HG03457 (cell line): ENCODE data around the gene CRYBA4.

Experiments used
- ATAC-seq: cut with Tn5 transposase; IDR thresholded peaks from one replicate; pipeline ENCODE4 v1.9.1; 2021; ENCODE audit warnings: moderate number of reproducible peaks; ENCODE audit not compliant: unreplicated experiment

The CRYBA4 gene

DNA sequence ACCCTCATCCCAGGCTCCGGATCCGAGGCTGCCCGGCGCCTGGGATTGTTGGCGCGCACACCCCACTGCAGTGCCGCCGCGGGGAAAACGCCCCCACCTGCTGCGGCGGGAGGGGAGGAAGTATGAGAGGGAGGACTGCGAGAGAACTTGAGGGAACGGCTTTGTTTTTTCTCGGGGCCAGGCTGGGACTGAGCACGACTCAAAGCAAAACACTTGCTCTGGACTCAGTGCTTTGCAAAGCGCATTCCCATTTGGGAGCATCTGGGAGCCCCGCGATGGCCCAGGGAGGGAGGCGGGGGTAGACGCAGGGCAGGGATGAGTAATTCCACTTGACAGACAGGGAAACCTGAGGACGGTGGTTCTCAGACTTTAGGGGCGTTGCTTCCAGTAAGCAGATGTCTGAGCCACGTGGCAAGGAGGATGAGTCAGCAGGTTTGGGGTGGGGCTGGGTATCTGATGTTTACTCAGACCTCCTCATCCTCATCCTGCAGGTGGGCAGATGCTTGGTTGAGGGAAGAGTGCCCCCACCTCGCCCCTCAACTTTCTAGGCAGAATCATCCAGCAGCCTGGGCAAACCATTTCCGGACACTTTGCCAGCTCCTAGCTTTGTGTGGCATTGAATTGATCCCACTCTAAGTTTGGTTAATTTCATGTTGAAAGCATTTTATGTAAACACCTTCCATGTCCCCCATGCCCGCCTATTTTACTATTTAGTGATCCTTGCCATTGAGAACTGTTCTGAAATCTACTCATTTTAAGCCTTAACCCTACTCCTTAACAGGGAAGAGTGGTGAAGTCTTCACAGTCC, 37.1 kb downstream of the CRYBA4 start:
- ATAC-seq, result no peak

DNA sequence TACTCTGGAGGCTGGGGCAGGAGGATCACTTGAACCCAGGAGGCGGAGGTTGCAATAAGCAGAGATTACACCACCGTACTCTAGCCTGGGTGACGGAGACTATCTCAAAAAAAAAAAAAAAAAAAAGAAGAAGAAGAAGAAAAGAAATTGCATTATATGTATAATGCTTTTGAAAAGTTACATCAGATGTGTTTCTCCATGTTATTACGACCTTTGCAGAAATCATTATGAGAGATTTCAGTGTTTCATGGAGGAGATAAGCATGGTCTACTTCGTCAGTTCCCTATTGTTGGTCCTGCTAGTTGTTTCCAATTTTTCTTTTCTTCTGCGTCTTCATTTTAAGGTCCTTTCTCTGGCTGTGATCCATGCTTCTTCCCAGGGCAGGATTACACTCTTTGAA, 38.6 kb downstream of the CRYBA4 start:
- ATAC-seq, result no peak

DNA sequence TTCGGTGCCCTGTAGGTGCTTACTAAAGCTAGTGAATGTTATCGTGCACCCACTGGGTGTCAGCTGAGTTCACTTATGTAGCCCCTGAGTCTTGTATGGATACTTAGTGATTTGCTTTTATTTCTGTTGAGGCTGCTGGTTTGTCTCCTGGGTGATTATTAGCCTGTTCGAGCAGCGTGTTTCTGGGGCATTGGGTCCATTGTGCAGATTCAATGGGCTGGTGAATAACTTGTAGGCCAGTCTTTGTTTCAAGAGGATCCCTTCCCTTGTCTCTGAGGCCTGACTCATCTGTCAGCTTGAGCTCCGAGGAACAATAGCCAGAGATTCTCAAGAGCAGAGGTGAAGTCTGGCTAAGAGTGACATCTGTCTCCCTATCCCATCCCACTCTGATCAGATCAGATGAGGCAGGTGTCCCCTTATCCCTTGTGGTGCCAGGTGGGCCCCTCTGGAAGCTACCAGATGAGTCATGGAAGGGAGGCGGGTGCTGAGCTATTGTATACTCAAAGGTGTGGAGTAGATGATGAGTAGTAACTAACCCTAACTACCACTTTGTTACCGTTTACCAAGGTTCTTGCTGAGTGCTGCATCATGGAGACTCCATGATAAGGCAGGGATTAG, 39.3 kb downstream of the CRYBA4 start:
- ATAC-seq, result no peak

DNA sequence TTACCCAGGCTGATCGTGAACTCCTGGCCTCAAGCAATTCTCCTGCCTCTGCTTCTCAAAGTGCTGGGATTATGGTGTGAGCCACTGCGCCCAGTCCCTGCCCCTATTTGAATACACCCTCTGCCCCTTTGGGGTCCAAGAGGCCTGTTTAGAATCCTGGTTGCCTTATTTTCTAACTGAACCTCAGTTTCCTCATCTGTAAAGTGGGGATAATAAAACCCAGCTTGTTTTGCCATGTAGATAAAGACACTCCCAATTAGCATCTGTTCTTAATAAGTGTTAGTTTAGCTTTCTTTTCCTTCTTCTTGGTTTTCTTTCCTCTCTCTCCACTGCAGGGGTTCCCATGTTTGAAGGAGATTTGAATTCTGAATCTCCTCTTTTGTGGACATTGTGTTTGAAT, 40.4 kb downstream of the CRYBA4 start:
- ATAC-seq, result no peak

DNA sequence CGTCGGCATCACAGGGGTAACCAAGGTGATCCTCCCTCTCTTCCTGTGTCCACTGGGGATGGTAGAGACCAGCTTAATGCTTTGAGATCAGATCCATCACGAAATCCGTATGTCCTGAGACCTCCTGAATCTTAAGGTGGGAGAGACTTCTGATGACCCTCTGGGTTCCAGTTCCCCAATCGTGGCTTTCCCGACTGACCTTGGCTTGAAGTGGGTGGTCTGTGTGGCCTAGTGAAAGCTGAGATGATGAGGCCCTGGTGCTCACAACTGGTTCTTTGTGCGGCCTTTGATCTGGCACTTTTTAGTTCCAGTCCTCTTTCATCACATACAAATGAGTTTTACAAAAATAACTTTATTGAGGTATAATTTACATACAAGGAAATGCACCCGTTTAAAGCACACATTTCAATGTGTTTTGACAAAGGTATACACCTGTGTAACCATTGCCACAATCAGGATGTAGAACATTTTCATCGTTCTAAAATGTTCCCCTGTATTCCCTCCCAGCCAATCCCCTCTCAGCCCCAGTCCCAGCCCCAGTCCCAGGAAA, 41.7 kb downstream of the CRYBA4 start:
- no peak for ATAC-seq

DNA sequence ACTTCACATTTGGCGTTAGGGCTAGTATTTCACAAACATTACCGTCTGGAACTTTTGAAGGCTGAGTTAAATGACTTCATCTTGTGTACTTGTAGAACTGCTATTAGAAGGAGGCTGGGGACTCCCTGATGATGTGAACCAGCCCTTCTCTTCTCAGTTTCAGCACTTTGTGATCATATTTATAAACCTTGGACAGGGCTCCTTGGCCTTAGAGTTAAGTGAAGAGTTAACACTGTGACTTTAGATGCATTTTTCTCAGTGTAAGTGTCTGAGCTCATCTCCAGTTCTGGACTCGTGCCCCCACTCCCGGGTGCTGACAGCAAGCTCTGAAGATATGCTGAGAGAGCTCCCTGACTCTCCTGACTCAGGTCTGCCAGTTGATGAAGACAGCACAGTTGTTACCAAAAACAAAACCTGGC, 44.1 kb downstream of the CRYBA4 start:
- no peak for ATAC-seq

DNA sequence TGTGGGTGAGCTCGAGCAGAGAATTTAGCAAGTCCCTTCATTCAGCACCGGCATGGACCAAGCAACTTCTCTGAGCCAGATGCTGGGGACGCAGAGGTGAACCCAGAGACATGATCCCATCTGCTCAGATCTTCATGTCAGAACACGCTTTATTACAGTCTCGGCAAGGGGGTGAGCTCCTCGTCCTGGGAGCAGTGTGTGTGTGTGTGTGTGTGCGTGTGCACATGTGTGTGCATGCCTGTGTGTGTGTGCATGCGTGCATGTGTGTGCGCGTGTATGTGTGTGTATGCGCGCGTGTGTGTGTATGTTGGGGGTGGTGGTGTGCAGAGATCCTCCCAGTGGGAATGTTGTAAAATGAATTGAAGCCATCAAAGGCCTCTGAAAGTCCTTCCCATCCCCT, 45.4 kb downstream of the CRYBA4 start:
- ATAC-seq, result no peak

DNA sequence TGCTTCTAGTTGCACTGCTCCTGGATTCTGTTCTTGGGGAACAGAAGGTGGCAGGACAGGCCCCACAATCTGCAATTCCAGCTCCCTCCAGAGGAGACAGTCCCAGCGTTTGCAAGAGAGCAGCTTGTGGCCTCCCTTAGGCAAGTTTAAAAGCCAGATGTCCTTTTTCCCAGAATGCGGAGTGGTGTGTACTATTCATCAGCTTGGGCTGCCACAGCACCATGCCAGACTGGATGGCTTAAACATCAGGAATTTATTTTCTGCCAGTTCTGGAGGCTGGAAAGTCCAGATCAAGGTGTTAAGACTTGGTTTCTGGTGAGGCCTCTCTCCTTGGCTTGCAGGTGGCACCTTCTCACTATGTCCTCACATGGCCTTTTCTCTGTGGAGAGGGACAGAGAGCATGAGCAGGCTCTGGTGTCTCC, 47.3 kb downstream of the CRYBA4 start:
- ATAC-seq, result no peak

DNA sequence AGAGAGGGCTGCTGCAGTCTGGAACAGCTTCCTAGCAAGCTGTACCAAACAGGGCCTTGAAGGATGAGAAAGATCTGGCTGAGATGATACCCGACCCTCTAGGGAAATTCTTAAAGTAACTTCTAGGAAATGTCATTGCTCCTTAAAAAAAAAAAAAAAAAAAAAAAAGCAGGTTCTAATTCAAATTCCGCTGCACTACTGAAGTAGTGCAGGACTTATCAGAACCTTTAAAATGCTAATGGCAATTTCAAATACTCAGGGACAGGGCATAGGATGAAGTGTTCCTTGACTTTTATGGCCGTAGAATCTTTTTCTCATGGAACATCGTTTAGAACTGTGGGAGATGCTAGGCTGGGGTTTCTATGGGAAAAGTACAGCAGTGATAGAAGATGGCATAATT, 48.7 kb downstream of the CRYBA4 start:
- no peak for ATAC-seq

DNA sequence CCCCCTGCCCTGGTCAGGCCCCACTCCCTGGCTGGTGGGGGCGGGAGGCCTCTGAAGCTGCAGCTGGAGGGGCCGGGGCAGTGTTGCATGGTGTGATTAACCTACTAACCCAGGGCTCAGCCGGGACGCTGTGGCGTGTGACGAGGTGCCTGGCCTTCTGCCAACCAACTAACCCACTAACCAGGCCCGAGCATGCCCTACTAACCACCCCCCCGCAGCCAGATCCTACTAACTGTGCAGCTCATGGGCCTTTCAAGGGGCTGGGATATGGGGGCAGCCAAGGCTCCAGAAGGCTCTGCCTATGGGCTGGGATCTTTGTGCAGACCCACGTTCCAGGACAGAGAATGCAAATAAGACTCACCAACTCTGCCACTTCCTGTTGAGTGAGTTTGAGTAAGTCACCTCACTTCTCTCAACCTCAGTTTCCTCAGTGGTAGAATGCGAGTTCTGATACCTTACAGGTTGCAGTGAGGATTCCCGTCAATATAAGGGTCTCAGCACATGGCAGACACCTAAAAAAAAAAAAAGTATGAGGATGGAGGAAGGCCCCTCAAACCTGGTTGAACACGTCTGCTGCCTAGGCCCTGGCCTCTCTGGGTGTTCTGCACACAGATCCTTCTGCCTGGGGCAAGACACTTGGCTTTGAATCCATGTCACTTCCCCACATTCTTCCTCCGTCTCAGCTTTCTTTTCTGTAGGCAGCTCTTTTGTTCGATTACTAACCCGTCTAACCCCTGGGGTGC, 49.7 kb downstream of the CRYBA4 start:
- no peak for ATAC-seq

DNA sequence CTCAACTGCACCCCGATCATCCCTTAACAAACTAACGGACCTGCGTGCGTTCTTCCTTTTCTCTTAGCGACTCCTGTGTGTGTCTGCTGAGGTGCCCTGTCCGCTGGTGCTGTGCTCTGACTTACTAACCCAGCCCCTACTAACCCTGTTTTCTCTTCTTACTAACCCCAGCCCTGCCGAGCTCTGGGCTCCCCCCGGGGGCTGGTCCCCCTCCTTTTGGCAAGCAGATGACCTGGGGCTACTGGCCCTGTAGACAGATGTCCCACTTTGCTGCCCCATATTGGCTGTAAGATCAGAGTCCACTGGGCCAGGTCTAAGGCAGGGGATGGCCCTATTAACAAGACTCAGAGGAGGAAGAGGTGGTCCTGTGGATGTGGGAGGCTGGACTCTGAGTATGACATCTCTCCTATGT, 50.3 kb downstream of the CRYBA4 start:
- ATAC-seq, result no peak

DNA sequence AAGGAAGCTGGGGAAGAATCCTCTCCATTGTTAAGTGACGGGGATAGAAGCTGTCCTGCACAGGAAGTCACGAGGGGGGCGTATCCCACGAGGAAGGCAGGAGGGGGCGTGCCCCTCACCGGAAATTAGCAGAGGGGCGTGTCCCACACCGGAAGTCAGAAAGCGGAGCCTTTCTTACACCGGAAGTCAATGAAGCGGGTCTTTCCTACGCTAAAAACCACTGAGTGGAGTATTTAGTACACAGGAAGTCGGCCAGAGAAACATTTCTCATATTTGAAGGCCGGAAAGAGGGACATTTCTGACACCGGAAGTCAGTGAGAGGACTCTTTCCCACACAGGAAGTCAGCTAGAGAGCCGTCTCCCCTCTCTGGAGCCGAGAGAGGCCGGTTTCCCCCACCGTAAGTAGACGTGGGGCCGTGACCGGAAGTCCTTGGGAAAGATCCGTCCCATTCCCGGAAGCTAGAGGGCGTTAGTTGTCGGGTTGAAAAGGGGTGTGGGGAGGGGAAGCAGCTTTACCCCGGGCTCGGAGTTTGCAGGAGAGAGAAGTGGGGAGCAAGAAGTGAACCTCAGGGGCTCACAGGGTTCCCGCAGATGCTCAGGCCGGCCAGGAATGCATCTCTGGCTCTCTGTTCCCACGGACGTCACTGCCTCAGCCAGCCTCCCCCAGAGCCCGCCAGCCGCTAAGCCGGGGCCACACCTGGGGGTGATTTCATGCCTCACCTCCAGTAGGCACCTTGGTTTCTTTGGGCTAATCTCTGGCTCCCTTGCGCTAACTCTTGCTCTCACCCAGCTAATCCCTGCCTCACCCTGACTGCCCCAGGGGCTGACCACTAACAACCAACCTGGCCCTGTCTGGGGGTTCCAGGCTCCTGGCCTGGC, 51.1 kb downstream of the CRYBA4 start:
- ATAC-seq, result no peak

DNA sequence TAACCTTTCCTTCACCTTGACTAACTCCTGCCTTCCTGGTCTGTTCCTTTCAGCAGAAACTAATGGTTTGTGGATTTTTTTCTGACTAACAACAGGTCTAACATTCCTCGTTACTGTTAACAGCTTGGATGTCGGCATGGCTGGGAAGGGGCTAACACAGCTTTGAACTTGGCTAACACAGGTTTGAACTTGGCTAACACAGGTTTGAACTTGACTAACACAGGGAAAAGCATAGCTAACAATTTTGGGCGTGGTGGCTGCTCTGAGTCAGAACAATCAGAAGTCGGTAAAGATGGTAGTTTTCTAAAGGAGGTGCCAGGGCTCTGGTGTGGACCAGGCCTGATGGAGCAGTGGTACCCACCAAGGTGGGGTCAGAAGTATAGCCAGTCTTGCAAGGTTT, 51.7 kb downstream of the CRYBA4 start:
- no peak for ATAC-seq

DNA sequence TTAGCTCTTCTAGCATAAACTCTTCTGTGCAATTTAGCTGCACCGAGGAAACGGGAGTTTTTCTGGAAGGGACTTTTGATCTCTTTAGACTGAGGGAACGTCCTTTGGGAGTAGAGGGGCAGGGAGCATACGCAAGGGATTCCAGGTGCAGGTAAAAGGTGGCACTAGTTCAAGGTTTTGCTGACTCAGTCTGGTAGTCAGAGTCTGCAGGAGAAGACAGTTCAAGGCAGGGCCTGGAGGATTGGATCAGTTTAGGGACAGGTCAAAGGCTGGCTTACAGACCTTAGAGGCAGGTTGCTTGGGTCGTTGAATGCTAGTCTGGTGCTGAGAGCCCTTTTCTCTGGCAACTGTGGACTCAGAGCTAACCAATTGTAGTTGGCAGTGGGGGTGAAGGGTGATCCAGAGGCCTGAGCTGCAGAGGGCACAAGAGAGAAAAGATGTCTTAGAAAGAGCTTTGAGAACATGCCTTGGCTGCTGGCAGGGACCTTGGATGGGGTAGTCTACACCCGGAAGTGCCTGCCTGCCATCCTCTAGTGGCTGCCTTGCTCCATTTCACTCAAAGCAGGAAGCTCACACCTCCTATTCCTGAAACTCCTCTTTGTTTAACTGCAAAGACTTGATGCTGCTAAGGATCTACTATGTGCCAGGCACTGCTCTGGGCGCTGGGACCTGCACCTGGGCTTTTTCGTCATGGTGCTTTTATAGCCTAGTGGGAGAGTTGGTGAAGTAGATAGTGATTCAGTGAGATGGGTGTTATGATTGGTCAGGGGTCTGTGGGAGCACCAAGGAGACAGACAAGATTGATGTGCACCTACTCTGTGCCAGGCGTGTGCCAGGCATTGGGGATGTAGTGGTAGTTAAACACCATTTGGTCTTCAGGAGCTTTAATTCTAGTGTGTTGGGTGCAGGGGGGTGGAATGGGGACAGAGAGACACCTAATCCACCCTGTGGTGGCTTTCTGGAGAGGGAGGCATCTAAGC, 52.7 kb downstream of the CRYBA4 start:
- no peak for ATAC-seq

DNA sequence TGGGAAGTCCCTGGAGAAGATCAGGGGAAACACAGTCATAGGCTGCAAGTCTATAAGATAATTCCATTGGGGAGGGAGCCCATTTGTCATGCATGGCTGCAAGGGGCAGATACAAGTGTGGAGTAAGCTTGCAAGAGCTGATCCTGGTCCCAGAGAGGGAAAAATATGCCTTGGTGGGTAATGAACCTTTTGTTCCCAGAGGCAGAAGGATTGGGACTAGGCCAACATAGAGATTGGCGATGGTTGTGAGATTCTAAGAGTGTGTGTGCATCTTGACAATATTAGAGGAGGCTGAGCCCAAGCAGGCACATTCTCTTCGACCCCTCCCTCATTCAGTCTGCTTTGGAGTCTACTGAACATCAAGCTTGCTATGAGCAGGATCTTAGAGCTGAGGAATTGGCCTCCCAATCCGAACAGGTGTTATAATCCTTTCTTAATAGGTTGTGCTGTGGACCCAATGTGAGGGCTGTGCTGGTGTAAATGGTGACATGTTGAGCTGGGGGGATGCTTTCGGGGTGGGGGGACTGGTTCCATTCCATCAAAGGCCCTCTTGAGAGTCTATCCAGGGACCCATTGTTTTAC, 54.0 kb downstream of the CRYBA4 start:
- no peak for ATAC-seq

DNA sequence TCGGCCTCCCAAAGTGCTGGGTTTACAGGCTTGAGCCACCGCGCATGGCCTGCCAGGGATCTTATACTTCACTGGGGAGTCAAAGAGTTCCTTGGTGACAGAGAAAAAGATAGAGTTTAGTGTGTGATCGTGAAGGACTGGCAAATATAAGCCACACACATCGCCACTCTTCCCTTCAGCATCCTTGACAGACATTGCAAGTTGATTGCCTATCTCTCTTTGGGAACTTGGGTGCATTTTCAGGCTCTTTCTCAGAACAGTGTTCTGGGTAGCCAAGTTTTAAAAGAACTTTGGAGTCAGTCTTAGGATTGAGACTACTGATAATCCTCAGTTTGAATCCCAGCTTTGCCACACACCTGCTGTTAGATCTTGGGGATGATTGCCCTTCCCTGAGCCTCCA, 55.5 kb downstream of the CRYBA4 start:
- no peak for ATAC-seq

DNA sequence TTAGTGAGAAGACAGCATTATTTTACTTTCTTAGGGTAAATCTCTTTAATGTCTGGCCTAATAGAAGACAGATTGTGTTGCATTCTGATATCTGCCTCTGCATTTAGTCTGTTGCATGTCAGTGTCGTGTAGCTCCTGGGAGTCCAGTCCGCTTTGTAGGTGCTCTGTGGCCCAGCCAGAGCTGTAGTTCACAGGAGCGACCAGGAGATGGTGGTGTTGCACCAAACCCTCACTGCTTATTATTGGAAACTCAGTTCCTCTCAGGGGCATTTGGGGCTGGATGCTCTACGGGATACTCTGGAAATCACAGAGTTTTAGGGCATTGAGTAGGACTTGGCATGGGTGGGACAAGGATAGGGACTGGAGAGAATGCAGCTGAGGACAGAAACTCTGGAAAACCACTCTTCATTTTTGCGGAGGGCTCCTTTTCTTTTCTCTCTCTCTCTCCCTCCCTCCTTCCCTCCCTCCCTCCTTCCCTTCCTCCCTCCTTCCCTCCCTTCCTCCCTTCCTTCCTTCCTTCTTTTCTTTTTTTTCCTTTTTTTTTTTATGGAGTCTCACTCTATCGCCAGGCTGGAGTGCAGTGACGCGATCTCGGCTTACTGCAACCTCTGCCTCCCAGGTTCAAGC, 57.4 kb downstream of the CRYBA4 start:
- ATAC-seq, result no peak
